ENCODE measurements around the gene FAM107A. TPM values are rescaled to one million over a fixed set of nuclear protein-coding genes. Genes with fewer than 3 reads are reported as not detected.

The FAM107A gene
- total RNA-seq, 1 experiment from 2014 or later: not detected

- no peak for TF ChIP-seq CTCF (IDR thresholded peaks at IDR 0.05; ENCODE audit: unreplicated experiment)
- H3K4me1 Mint-ChIP-seq (ENCODE audit: insufficient read depth, unreplicated experiment): peaks cover 11% of the 10 kb centered on the region
- no peak overlapping the region for H3K4me3 Mint-ChIP-seq (ENCODE audit: unreplicated experiment)
- intact Hi-C loops (cut with micrococcal nuclease): no loop called here
- H3K36me3 Mint-ChIP-seq (ENCODE audit: insufficient read depth, unreplicated experiment): no peaks in the 10 kb centered on the region
- no peak for DNase-seq (ENCODE audit: unreplicated experiment)
- H3K27me3 Mint-ChIP-seq (ENCODE audit: insufficient read depth, unreplicated experiment): peaks cover 4% of the 10 kb centered on the region
- H3K27ac Mint-ChIP-seq (ENCODE audit: low read depth, unreplicated experiment): no peak overlapping the region
- ChIA-PET POLR2A (no interaction called here), CTCF (interaction anchor here (3.9 kb wide), 1 partner anchor 12 kb away, joined by 33 read pairs; no protein-coding TSS in a partner anchor)
- BruUV-seq (replicated peaks): no TSS peak
- H3K9me3 Mint-ChIP-seq (ENCODE audit: unreplicated experiment): no peaks in the 10 kb centered on the region
Observed at GRCh38 chr3:58580826-58581327, 3.7 kb upstream of the FAM107A start.

GRCh38 chr3:58578873-58579272, 1.7 kb upstream of the FAM107A start:
- intact Hi-C loops (cut with micrococcal nuclease): no loop called here
- ChIA-PET POLR2A (no interaction called here), CTCF (interaction anchor here (1.3 to 16.1 kb wide), 2 partner anchors 12 to 49 kb away, joined by 3 to 358 read pairs; no protein-coding TSS in a partner anchor)
- Mint-ChIP-seq H3K4me3 (ENCODE audit: unreplicated experiment) (no peak overlapping the region), H3K27me3 (ENCODE audit: insufficient read depth, unreplicated experiment) (no peaks in the 10 kb centered on the region), H3K27ac (ENCODE audit: low read depth, unreplicated experiment) (no peak overlapping the region), H3K36me3 (ENCODE audit: insufficient read depth, unreplicated experiment) (no peaks in the 10 kb centered on the region), H3K9me3 (ENCODE audit: unreplicated experiment) (no peaks in the 10 kb centered on the region), H3K4me1 (ENCODE audit: insufficient read depth, unreplicated experiment) (no peaks in the 10 kb centered on the region)
- no peak for TF ChIP-seq CTCF (IDR thresholded peaks at IDR 0.05; ENCODE audit: unreplicated experiment)
- no peak for DNase-seq (ENCODE audit: unreplicated experiment)
- no TSS peak for BruUV-seq (replicated peaks)

GRCh38 chr3:58576716-58577115, 475 bp downstream of the FAM107A start:
- H3K4me3 Mint-ChIP-seq (ENCODE audit: unreplicated experiment): no peak overlapping the region
- no peak for DNase-seq (ENCODE audit: unreplicated experiment)
- intact Hi-C loops (cut with micrococcal nuclease): no loop called here
- ChIA-PET CTCF (interaction anchor here (1.0 to 16.1 kb wide), 2 partner anchors 9 to 51 kb away, joined by 5 to 358 read pairs; no protein-coding TSS in a partner anchor), POLR2A (no interaction called here)
- H3K36me3 Mint-ChIP-seq (ENCODE audit: insufficient read depth, unreplicated experiment): no peaks in the 10 kb centered on the region
- H3K27me3 Mint-ChIP-seq (ENCODE audit: insufficient read depth, unreplicated experiment): no peaks in the 10 kb centered on the region
- TF ChIP-seq CTCF (IDR thresholded peaks at IDR 0.05; ENCODE audit: unreplicated experiment): no peak
- no peaks in the 10 kb centered on the region for H3K4me1 Mint-ChIP-seq (ENCODE audit: insufficient read depth, unreplicated experiment)
- peaks cover 3% of the 10 kb centered on the region for H3K9me3 Mint-ChIP-seq (ENCODE audit: unreplicated experiment)
- H3K27ac Mint-ChIP-seq (ENCODE audit: low read depth, unreplicated experiment): no peak overlapping the region
- no TSS peak for BruUV-seq (replicated peaks)

- ChIA-PET CTCF (interaction anchor here (1.0 to 16.1 kb wide), 3 partner anchors 9 to 52 kb away, joined by 3 to 358 read pairs (median 5); no protein-coding TSS in a partner anchor), POLR2A (no interaction called here)
- BruUV-seq (replicated peaks): no TSS peak
- no peak for DNase-seq (ENCODE audit: unreplicated experiment)
- Mint-ChIP-seq H3K27me3 (ENCODE audit: insufficient read depth, unreplicated experiment) (no peaks in the 10 kb centered on the region), H3K4me3 (ENCODE audit: unreplicated experiment) (no peak overlapping the region), H3K9me3 (ENCODE audit: unreplicated experiment) (peaks cover 7% of the 10 kb centered on the region), H3K4me1 (ENCODE audit: insufficient read depth, unreplicated experiment) (no peaks in the 10 kb centered on the region), H3K36me3 (ENCODE audit: insufficient read depth, unreplicated experiment) (no peaks in the 10 kb centered on the region), H3K27ac (ENCODE audit: low read depth, unreplicated experiment) (no peak overlapping the region)
- no peak for TF ChIP-seq CTCF (IDR thresholded peaks at IDR 0.05; ENCODE audit: unreplicated experiment)
- intact Hi-C loops (cut with micrococcal nuclease): no loop called here
Observed at GRCh38 chr3:58575971-58576652, 1.1 kb downstream of the FAM107A start.
